Measurements from ENCODE around the gene MORN1.
A peak's percentile ranks its signal among the peaks of the same experiment; 100 is the strongest.

MORN1 gene

DNA sequence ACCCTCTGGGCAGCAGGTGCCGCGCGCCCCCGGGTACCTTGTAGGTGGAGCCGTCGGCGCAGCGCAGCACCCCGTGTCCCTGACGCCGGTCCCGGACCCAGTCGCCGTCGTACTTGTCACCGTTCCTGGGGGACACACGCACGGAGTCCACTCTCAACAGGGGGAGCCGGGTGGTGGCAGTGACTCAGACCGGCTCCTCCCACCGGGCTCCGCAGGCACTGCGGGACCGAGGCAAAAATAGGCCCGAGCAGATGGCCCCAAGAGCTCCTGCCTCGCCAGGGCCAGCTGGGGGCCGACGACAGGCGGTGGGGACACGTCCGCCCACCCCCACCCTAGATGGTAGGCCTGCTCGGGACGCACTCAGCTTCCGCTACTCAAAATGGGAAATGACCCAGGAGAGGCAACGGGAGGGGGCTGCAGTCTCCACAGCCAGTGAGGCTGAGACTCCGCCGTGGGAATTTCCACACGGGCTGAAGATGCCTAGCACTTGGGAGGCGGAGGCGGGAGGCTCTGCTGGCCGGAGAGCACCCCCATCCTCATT lies 6.3 kb downstream of the MORN1 start:
- DNase-seq = no peak

DNA sequence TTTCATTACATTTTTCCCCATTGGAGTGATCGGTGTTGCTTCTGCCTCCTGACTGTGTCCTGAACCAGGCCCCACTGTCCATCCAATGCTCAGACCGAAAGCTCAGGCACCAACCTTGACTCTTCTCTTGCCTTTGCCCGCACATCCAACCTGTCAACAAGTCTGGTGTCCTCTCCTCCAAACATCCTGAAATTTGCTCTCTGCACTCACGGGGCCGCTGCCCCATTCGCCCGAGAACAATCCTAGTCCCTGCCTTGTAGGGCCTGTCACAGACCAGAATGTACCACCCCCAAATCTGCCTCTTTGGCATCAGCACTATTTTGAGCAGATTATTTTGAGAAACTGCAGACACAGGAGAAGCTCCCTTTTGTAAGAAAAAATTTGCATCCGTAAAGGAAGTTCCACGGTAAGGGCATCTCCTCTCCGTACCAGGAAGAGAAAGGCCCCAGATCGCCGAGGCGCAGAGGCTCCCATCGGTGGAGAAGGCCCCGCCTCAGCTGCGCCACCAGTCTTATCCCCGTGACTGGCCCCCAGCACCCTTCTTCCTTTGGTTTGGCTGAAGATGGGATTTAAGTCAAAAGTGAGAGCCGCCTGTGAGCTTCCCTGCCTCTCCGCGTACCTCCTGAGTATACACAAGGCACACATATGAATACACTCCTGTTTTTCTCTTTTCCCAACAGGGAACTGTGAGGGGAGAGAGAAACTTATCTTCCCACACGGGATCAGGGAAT lies 7.1 kb downstream of the MORN1 start:
- no peak for DNase-seq

DNA sequence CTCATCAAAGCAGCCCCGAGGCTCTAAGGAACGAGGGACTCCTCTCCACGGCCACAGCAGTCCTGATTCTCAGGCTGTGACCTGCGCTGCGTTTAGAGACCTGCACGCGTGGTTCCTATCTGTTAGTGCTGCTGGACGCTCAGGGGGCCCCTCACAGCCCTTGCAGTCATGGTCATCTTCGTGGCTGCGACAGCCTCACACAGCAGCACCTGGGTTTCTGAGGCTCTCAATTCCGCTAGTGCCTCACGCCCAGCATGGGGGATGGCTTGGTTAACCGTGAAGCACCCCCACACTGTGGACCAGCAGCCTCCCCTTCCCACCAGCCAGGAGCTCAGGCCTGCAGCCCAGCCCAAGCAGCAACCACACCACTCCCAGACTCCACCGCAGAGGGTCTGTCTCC lies 7.8 kb downstream of the MORN1 start:
- DNase-seq = no peak

GRCh38 chr1:2382621-2383361 lies 8.6 kb downstream of the MORN1 start:
- DNase-seq = no peak

DNA sequence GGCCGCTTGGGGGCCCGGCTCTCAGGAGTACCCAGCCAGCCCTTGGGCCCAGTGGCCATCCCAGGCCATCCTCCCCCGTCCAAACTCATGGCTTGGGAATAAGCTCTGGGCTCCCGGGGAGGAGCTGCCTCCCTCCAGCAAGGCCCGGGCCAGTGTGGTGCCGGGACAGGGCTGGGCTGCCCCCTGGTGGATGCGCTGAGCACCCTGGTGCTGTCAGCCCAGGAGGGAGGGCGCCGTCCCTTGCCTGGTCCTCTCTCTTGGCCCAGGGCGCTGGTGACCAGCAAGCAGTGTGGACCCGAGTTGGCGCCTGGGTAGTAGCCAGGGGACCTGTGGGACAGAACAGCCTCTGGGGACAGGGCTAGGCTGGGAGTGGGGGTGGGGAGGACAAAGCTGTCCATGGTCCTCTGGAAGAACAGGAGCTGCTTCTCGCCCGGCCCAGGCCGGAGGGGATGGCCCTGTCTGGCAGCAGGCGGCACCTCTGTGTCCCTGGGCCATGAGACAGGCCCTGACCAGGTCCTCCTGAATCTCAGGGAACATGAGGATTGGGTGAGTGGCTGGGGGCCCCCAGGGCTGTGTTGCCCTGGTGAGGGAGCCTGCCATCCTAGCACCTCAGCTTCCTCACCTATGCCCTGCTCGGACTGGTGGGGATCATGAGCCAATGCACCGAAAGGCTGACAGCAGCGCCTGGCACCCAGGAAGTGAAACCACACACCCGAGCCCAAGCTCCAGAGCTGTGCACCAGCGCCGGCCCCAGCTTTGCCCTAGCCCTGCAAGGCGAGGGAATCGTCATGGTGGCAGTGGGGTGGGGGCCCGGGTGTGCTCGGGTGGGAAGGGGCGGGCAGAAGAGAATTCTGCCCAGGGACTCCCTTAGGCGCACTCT lies 9.4 kb downstream of the MORN1 start:
- peak; percentile 52 to 72 (median 67) for DNase-seq

DNA sequence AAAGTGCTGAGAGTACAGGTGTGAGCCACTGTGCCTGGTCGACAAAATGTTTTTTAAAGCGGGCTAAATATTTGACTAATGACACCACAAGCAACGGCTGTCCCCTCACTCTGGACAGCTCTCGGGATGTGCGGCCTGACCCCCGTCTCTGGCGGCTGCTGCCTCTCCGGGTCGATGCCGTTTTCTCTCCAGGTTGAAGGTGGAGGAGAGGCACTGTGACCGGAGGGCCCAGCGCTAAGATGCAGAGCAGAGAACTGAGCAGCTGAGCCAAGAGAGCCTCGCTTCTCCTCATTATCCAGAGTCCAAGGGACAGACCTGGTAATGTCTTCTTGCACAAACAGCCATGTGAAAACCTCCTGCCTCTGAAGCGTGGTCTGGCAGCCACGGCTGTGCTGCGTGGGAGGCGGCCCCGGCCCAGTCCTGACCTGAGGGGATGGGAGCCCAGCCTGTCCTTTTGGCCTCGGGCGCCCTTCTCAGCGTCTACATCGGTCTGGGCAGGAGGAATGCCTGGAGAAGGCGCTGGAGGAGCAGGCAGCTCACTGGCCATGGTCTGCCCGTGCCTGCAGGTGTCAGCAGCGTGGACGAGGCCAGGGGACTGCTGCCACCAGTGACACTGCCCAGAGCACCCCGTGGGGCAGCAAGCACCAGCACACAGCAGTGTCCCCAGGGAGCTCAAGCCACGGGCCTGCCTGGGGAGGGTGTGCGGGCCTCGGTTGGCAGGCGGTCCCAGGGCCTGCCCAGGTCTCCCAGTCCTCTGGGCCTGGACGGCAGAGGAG lies 10.3 kb downstream of the MORN1 start:
- DNase-seq = no peak

GRCh38 chr1:2379733-2380404 lies 11.5 kb downstream of the MORN1 start:
- no peak for DNase-seq

GRCh38 chr1:2378956-2379732 lies 12.2 kb downstream of the MORN1 start:
- no peak for DNase-seq

GRCh38 chr1:2378441-2378851 lies 12.9 kb downstream of the MORN1 start:
- no peak for DNase-seq

DNA sequence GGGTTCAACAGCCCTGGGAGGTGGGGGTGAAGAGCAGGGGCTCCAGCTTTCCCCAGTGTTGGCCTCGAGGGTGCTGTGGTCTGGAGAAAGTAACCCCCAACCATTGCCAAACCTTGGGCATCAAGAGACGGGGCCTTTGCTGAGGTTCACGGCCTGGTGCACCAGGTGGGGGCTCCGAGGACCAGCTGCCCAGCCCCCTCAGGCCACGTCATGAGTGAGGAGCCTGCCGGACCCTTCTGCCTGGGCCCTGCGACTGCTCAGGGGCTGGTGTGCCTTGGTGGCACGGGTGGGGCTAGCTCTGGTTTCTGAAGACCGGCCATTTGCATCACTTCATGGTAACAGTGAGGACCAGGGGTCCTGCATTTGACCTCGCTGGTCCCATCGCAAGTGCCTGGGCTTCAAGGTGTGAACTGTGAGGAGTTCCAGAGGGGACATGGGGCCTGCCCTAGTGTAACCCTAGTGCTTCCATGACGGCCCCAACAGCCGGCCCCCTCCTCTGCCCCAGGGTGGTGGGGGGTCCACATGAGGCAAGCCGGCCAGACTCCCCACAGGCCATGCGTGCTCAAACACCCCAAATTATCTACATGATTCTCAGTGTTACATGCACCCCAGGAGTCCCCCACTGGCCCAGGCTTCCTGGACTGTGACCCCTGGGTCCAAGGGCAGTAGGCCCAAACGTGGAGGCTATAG lies 13.5 kb downstream of the MORN1 start:
- no peak for DNase-seq

DNA sequence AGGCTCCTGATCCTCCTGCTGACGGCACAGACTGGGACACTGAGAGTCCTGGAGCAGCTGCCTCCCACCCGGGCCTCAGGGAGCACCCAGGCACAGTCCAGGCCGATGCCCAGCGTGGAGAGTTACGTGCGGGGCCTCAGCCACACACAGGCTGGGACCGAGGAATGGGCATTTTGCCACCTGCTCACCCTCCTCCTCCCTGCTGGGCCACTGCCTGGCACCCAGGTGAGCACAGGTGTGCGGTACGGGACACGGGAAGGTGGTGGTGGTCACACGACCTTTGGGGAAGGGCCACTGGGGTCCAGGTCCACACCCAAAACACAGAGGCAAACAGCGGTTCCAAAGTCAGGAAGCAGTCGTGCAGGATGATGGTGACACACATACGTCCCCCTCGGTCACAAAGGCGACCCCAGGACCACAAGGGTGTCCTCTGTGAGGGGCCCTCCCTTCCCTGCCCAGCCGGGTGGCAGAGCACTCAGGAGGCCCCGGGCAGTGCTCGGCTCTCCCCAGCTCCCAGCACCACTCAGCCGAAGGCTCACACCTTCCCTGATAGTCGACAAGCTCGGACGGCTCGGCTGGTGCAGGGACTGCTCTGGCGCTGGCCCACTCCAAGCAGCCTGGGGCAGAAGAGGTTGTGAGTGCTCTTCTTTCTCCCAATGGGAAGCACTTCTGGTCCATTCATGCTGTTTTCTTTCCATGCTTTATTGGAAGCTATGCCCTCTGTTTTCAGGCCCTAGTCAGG lies 14.3 kb downstream of the MORN1 start:
- no peak for DNase-seq

DNA sequence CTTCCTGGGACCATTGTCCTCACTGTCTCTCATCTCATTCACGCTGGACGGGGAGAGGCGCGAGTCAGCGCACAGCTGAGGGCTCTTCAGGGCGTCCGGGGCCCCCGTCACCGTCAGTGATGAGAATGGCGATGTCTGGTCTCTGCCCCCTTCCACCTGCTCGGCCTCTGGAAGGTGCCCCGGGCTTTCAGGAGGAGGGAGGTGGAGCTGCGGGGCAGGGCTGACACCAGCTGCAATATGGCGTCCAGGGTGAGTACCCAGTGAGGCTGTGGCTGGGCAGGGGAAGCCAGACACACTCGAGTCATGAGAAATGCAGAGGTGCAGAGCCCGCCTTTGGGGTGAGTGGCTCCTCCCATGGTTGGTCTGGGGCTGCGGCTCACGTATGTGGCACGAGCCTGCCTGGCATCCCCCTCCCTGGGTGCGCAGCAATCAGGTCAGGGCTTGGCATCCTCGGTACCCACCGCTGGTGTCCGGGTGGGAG lies 15.1 kb downstream of the MORN1 start:
- no peak for DNase-seq

DNA sequence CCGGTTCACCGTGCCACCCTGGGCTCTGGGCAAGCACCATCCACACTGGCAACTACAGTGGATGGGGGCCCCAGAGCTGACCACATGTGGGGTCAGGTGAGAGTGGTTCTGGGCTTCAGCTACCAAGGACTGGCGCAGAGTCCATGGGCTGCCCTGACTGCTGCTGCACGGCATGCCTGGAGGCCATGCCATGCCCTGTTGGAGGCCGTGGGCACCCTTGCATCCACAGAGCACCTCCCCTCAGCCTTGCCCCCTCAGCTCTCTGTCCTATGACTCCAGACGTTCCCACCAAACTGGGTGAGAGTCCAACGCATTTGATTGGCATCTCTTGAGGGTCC lies 15.5 kb downstream of the MORN1 start:
- DNase-seq = no peak

GRCh38 chr1:2375246-2375922 lies 16.0 kb downstream of the MORN1 start:
- no peak for DNase-seq

DNA sequence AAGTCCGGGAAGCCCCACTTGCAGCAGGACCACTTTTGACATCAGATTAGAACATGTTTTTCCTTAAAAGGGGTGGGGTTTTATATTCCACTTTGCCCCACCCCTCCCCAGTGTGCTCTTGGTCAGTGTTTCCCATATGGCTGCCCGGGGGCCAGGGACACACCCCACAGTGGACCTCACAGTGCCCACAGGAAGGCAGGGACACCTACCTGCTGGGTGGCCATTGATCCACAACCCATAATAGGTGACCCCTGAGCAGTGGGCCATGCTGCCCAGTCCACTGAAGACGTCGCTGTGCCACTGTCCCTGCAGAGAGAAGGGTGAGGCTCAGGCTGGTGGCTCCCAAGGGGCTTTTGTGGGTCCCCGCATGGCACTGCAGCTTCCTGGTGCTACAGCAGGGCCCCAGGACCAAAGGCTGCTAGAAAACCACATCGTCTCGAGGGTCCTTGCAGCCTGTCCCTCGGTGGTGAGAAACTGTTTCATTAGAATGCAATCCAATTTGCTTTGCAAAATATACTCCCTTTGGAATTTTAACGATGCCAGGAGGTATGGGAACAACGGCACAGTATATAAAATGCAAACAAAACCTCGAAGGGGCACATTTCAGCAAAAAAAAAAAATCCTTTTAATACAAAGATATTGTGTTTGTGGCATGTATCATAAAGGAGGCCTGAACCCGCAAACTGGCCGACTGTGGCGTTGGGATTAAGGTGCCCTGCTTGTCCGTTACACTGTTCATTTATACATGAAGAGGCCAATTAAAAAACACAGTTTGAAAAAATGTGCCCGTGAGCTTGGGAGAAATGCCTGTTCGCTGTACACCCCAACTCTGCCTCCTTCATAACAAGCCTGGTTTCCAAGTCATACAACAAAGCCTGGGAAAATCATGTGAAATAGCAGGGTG lies 16.9 kb downstream of the MORN1 start:
- DNase-seq = no peak

DNA sequence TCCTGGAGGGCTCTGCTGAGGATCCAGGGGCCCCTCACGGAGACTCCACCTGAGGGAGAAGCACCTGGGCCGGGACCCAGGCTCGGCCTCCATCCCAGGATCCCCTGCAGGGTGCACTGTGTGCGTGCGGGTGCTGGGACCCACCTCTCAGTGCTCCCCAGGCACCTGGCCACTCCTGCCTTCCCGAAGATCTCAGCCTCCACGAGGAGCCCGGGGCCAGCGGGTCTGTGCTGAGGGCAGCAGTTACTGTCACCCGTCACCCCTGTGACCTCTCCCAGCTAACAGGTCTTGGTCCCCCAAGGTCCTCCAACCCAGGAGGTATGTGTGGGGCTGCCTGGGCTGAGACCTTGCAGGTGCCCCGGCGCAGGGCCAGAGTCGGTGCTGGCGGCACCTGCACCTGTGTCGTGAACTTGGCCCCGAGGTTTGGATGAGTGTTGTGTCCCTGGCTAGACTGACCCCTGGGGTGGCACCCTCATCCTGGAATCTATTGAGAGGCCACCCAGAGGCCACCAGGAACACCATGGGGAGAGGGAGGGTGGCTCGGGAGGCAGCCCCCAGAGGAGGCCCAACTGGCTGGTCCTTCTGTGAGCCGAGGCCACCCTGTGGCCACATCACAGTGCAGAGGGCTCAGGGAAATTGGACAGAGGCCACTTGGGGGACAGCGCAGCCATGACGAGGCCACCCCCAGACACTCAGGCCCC lies 17.7 kb downstream of the MORN1 start:
- no peak for DNase-seq
